Activated naive CD8-positive, alpha-beta T cell treated with anti-CD3 and anti-CD28 coated beads, Interleukin-2, amount 50 U/mL, for 24 hours (primary cell): ENCODE data around the gene TMEM132C.

Experiments used
- ATAC-seq: fragments of 150-1000 bp; cut with Tn5 transposase; one replicate; pipeline ENCODE4 v1.10.0; 2021
- DNase-seq: peaks from one replicate; pipeline ENCODE4 v3.0.0; 2021
- H3K27ac Mint-ChIP-seq: one replicate; pipeline ENCODE4 v1.8.0; 2021; ENCODE audit warnings: mild to moderate bottlenecking, mixed read lengths
- H3K27me3 Mint-ChIP-seq: one replicate; pipeline ENCODE4 v1.8.0; 2021; ENCODE audit warnings: mixed read lengths
- H3K36me3 Mint-ChIP-seq: one replicate; pipeline ENCODE4 v1.8.0; 2021; ENCODE audit warnings: low read depth, mixed read lengths
- H3K4me1 Mint-ChIP-seq: one replicate; pipeline ENCODE4 v1.8.0; 2021; ENCODE audit warnings: mixed read lengths
- H3K4me3 Mint-ChIP-seq: one replicate; pipeline ENCODE4 v1.8.0; 2021; ENCODE audit warnings: mild to moderate bottlenecking, moderate library complexity, mixed read lengths
- H3K9me3 Mint-ChIP-seq: one replicate; pipeline ENCODE4 v1.8.0; 2021; ENCODE audit warnings: mixed read lengths

TMEM132C gene

DNA sequence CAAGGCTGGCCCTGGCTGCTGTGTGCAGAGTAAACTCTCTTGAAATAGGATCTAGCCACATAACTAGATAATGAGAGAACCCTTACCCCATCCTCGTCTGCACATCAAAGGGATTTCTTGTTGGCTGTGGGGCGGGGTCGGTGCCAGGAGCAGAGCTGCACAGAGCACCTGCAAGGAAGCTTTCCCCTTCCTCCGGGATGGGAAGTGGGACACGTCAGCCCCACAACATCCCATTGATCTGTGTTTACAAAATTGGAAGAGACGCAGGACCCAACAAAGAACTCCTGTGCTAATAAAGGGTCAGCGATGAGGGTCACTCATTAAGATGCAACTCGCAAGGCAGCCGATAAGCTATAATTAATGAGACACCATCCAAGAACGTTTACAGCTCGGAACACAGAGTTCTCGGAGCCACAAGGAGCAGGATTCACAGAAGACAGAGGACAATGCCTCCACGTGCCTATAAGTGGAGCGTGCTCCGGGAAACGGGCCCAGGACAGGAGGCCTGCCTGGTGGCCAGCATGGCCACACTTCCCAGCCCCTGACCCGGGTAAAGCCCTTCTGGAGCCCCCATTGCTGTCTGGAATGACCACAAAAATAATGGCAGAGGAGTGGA lies 385.3 kb downstream of the TMEM132C start:
- Mint-ChIP-seq H3K4me1 (no peaks in the 10 kb centered on the region), H3K27ac (no peak overlapping the region), H3K4me3 (no peak overlapping the region), H3K9me3 (peaks cover 8% of the 10 kb centered on the region), H3K36me3 (no peaks in the 10 kb centered on the region), H3K27me3 (no peaks in the 10 kb centered on the region)
- ATAC-seq, result no peak
- no peak for DNase-seq

- no peak overlapping the region for H3K27ac Mint-ChIP-seq
Observed at GRCh38 chr12:128654468-128654867, 387.5 kb downstream of the TMEM132C start.

GRCh38 chr12:128657378-128657777 lies 390.4 kb downstream of the TMEM132C start:
- Mint-ChIP-seq H3K4me1 (no peaks in the 10 kb centered on the region), H3K27ac (no peak overlapping the region), H3K9me3 (peaks cover 4% of the 10 kb centered on the region), H3K4me3 (no peak overlapping the region), H3K27me3 (no peaks in the 10 kb centered on the region), H3K36me3 (no peaks in the 10 kb centered on the region)
- DNase-seq, result no peak
- no peak for ATAC-seq

More at GRCh38 chr12:128654468-128654867, 387.5 kb downstream of the TMEM132C start:
- Mint-ChIP-seq H3K9me3 (peaks cover 4% of the 10 kb centered on the region), H3K4me1 (no peaks in the 10 kb centered on the region), H3K27me3 (no peaks in the 10 kb centered on the region), H3K36me3 (no peaks in the 10 kb centered on the region), H3K4me3 (no peak overlapping the region)
- DNase-seq (no peak), ATAC-seq (no peak)

DNA sequence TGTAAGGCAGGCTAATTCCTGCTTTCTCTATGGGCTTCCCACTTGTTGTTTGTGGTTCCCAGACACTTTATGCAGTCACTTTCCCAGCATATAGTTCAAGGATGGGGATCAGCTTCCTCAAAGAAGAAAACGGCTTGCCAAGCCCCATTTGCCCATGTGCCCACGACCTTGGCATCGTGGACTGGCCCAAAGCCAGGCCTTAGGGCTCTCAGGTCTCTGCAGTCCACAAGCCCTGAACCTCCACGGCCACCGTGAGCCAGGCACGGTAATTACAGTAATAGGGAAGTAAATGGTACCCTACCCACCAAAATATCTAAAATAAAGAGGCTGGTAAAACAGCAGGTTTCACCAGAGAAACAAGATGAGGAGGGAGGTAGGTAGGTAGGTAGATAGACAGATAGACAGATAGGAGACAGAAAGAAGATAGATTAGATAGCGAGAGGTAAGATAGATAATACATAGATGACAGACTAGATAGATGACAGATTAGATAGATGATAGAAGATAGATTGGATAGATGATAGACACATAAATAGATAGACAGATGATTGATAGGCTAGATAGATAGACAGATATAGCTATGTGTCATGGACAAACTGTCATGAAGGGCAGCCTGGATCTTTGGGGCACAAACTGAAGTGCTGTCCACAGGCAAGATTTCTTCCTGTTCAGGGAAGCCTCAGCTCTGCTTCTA lies 393.7 kb downstream of the TMEM132C start:
- DNase-seq (no peak), ATAC-seq (no peak)
- no peak overlapping the region for H3K27ac Mint-ChIP-seq
- H3K36me3 Mint-ChIP-seq, result no peaks in the 10 kb centered on the region
- H3K9me3 Mint-ChIP-seq, result peaks cover 4% of the 10 kb centered on the region
- no peak overlapping the region for H3K4me3 Mint-ChIP-seq
- H3K27me3 Mint-ChIP-seq, result no peaks in the 10 kb centered on the region
- H3K4me1 Mint-ChIP-seq, result no peaks in the 10 kb centered on the region

GRCh38 chr12:128661226-128661569 lies 394.2 kb downstream of the TMEM132C start:
- H3K9me3 Mint-ChIP-seq, result peaks cover 4% of the 10 kb centered on the region
- no peaks in the 10 kb centered on the region for H3K4me1 Mint-ChIP-seq
- DNase-seq, result no peak
- no peak for ATAC-seq
- no peaks in the 10 kb centered on the region for H3K36me3 Mint-ChIP-seq
- no peak overlapping the region for H3K4me3 Mint-ChIP-seq
- H3K27ac Mint-ChIP-seq, result no peak overlapping the region
- no peaks in the 10 kb centered on the region for H3K27me3 Mint-ChIP-seq

DNA sequence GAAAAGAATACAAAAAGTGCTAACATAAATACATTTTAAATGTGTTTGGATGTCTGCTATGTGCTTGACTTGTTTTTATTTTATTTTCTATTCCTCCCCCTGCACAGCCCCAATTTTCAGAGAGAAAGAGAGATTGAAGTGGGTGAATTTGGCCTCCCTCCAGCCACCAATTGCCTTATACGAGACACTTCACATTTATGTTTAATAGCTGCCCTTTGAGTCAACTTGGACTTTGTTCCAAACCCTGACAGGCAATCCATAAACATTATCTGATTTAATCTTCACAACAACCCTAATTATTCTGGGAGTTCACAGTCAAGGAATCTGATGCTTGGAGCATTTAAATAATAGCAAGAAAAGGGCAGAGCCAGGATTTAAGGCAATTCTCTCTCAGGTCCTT lies 395.1 kb downstream of the TMEM132C start:
- H3K27me3 Mint-ChIP-seq, result no peaks in the 10 kb centered on the region
- no peaks in the 10 kb centered on the region for H3K36me3 Mint-ChIP-seq
- no peak overlapping the region for H3K27ac Mint-ChIP-seq
- no peak overlapping the region for H3K4me3 Mint-ChIP-seq
- no peak for DNase-seq
- H3K4me1 Mint-ChIP-seq, result no peaks in the 10 kb centered on the region
- ATAC-seq, result no peak
- no peaks in the 10 kb centered on the region for H3K9me3 Mint-ChIP-seq

- DNase-seq, result no peak
- ATAC-seq, result no peak
- no peaks in the 10 kb centered on the region for H3K9me3 Mint-ChIP-seq
- H3K4me3 Mint-ChIP-seq, result no peak overlapping the region
- H3K4me1 Mint-ChIP-seq, result no peaks in the 10 kb centered on the region
- H3K36me3 Mint-ChIP-seq, result no peaks in the 10 kb centered on the region
- H3K27ac Mint-ChIP-seq, result no peak overlapping the region
- no peaks in the 10 kb centered on the region for H3K27me3 Mint-ChIP-seq
Observed at GRCh38 chr12:128664501-128664900, 397.5 kb downstream of the TMEM132C start.

DNA sequence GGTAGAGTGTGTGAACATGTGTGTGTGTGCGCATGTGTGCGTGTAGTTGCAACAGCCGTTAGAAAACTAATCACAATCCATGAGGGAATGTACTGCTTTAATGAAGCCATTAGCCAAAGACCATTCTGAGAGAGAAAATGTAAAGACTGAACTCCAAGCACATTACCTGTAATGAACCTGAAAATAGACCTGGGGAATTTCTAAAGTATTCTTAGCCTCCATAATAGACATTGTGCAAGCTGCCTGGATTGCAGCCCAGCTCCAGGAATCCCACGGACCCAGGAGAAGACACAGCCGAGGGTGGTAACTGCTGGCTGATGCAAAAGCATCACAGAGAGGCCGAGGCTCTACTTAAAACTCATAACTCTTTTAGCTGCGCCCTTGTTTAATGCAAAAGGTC lies 400.2 kb downstream of the TMEM132C start:
- Mint-ChIP-seq H3K27me3 (no peaks in the 10 kb centered on the region), H3K9me3 (no peaks in the 10 kb centered on the region), H3K36me3 (no peaks in the 10 kb centered on the region), H3K4me3 (no peak overlapping the region), H3K27ac (no peak overlapping the region), H3K4me1 (no peaks in the 10 kb centered on the region)
- ATAC-seq (no peak), DNase-seq (no peak)

DNA sequence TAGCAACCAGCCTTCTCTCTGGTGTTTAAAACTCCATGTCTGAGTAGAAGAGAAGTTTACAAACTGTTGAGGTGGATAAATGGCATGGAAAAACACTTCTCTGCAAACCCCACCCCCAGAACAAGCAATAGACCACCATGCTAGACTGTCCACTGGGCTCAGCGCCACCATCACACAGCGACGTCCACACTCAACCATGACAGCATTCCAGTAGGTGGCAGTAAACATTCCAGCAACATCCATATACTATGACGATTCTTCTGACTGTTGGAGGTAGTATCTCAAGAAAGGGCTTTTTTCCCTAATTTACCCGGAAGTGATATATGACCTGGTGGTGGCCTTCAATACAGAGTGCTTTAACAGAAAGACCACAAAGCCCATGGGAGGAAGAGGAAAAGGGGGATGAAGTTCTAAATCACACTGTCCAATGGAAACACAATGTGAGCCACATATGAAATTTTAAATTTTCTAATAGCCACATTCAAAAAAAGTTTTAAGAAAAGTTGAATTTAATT lies 404.6 kb downstream of the TMEM132C start:
- no peak overlapping the region for H3K4me3 Mint-ChIP-seq

DNA sequence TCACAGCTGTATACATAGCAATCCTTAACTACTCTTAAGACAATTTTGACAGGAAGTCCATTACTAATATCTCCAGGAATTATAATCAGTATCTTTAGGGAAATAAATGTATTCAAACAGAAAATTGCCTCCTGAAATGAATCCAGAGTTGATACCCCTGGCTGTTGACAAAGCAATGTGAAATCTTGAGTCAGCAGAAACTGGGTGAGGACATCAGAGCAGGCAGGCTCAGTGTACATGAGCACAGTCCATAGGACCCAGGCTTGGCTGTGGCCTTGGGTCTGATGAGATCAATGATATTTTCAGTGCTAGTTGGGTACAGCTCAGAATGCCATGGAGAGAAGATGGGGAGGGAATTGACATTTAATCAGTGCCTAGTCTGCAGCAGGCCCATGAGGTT lies 405.5 kb downstream of the TMEM132C start:
- Mint-ChIP-seq H3K36me3 (no peaks in the 10 kb centered on the region), H3K4me3 (no peak overlapping the region), H3K27ac (no peak overlapping the region), H3K9me3 (no peaks in the 10 kb centered on the region), H3K4me1 (no peaks in the 10 kb centered on the region), H3K27me3 (no peaks in the 10 kb centered on the region)
- ATAC-seq, result no peak
- no peak for DNase-seq

More for the DNA sequence above, 404.6 kb downstream of the TMEM132C start:
- no peaks in the 10 kb centered on the region for H3K9me3 Mint-ChIP-seq
- H3K27me3 Mint-ChIP-seq, result no peaks in the 10 kb centered on the region
- ATAC-seq (no peak), DNase-seq (no peak)
- H3K4me1 Mint-ChIP-seq, result no peaks in the 10 kb centered on the region
- no peaks in the 10 kb centered on the region for H3K36me3 Mint-ChIP-seq
- H3K27ac Mint-ChIP-seq, result no peak overlapping the region

DNA sequence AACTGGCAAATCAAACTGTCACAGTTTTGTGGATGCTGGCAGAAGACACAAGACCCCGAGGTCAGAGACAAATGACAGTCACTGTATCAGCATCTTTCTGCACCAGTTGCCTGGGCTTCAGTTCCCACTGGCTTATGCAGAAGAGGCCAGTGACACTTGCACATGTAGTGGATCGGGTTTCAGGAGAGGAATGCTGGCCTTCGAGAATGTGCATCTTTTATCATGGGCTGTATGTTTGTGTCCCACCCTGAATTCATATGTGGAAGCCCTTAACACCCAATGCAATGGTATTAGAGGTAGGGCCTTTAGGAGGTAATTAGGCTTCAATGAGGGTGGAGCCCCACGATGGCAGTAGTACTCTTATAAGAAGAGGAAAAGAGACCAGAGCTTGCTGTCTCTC lies 405.9 kb downstream of the TMEM132C start:
- H3K27ac Mint-ChIP-seq, result no peak overlapping the region
- no peak for ATAC-seq
- H3K36me3 Mint-ChIP-seq, result no peaks in the 10 kb centered on the region
- no peak for DNase-seq
- no peaks in the 10 kb centered on the region for H3K9me3 Mint-ChIP-seq
- H3K4me3 Mint-ChIP-seq, result no peak overlapping the region
- no peaks in the 10 kb centered on the region for H3K4me1 Mint-ChIP-seq
- no peaks in the 10 kb centered on the region for H3K27me3 Mint-ChIP-seq

GRCh38 chr12:128675576-128675975 lies 408.6 kb downstream of the TMEM132C start:
- DNase-seq (no peak), ATAC-seq (no peak)
- no peak overlapping the region for H3K4me3 Mint-ChIP-seq
- no peak overlapping the region for H3K27ac Mint-ChIP-seq
- H3K4me1 Mint-ChIP-seq, result no peaks in the 10 kb centered on the region
- no peaks in the 10 kb centered on the region for H3K27me3 Mint-ChIP-seq
- H3K9me3 Mint-ChIP-seq, result no peaks in the 10 kb centered on the region
- H3K36me3 Mint-ChIP-seq, result no peaks in the 10 kb centered on the region

- Mint-ChIP-seq H3K27ac (no peak overlapping the region), H3K27me3 (peaks cover 2% of the 10 kb centered on the region), H3K4me3 (no peak overlapping the region), H3K4me1 (no peaks in the 10 kb centered on the region), H3K36me3 (no peaks in the 10 kb centered on the region), H3K9me3 (no peaks in the 10 kb centered on the region)
- no peak for DNase-seq
- no peak for ATAC-seq
Observed at GRCh38 chr12:128680555-128680954, 413.6 kb downstream of the TMEM132C start.

DNA sequence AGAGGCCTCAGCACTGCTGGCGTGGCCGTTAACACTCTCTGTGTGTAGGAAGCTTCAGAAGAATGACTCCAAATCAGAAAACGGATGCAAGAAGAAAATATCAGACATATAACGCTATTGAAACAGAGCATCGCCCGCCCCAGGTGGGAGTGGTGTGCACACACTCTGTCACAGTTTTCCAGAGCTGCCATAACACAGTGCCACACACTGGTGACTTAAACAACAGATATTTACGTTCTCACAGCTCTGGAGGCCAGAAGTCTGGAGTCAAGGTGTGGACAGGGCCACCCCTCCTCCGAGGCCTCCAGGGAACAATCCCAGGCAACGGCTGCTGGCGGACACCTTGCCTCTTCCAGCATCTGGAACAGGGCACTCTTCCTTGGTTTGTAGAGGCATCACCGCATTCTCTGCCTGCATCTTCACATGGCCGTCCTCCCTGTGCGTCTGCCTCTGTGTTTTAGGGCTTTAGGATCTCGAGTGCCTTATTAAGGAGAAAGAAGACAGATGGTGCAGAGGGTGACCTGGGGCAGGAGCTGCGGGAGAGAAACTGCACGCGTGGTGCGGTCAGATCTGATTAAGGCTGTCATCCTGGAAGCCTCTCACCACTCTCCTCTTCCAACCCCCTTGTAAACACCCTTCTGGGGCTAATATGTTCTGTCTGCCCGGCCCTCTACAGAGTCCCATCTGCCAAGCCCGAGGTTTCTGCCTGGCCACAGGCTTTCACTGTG lies 415.7 kb downstream of the TMEM132C start:
- no peaks in the 10 kb centered on the region for H3K36me3 Mint-ChIP-seq

DNA sequence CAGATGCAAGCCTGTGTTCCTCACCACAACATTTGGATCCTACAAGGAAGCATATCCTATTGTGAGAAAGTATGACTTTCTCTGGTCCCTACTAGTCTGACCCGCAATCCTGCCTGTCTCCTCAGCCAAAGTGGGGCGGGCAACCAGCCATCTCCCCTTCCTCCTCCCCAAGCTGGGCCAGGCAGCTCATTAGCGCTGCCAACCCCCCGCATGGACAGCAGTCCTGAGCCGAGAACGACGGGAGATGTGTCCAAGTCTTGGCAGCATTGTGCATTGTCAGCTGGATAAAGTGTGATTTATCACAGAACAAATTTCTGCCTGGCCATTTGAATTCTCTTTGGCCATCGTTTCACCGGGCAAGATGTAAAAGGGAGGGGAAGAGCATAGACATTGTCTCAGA lies 417.4 kb downstream of the TMEM132C start:
- peaks cover 2% of the 10 kb centered on the region for H3K27me3 Mint-ChIP-seq
- H3K4me3 Mint-ChIP-seq, result no peak overlapping the region
- H3K9me3 Mint-ChIP-seq, result peaks cover 4% of the 10 kb centered on the region
- H3K27ac Mint-ChIP-seq, result no peak overlapping the region
- H3K4me1 Mint-ChIP-seq, result no peaks in the 10 kb centered on the region
- H3K36me3 Mint-ChIP-seq, result no peaks in the 10 kb centered on the region
- no peak for ATAC-seq
- no peak for DNase-seq

More for the DNA sequence above, 415.7 kb downstream of the TMEM132C start:
- ATAC-seq (no peak), DNase-seq (no peak)
- no peaks in the 10 kb centered on the region for H3K4me1 Mint-ChIP-seq
- no peak overlapping the region for H3K27ac Mint-ChIP-seq
- H3K27me3 Mint-ChIP-seq, result peaks cover 2% of the 10 kb centered on the region
- no peak overlapping the region for H3K4me3 Mint-ChIP-seq
- peaks cover 4% of the 10 kb centered on the region for H3K9me3 Mint-ChIP-seq
